ENCODE results near the gene CPT2. TPM values are rescaled to one million over a fixed set of nuclear protein-coding genes. Genes with fewer than 3 reads are reported as not detected.

CPT2 gene
- total and polyA plus RNA-seq, 5 donors from 2014 or later: 11.6 to 35.3 (median 32.2) TPM

DNA sequence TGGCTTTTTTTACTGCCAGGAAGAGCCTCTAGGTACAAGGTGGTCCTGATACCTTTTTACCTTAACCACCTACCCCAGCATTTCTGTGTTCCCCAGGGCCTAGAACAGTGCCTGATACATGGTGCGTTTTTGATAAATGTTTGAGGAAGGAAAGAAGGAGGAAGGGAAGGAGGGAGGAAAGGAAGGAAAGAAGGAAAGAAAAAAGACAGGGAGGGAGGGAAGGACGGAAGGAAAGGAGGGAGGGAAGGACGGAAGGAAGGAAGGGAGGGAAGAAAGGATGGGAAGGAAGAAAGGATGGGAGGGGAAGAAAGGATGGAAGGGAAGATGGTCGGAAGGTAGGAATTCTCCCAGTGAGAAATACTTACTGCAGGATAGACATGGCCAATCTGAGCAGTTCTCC, 53.7 kb downstream of the CPT2 start:
- H3K27ac Mint-ChIP-seq: no peak overlapping the region
- DNase-seq (no peak), ATAC-seq (ENCODE audit: low read depth in 2 of 2) (no peak)
- Histone ChIP-seq H3K36me3 (ENCODE audit: control insufficient read depth, insufficient read depth, low read length) (peaks cover 19% of the 10 kb centered on the region), H3K4me3 (ENCODE audit: low read depth, low read length) (no peak overlapping the region), H3K27ac (ENCODE audit: insufficient read depth, low read length, poor library complexity, severe bottlenecking) (no peak overlapping the region), H3K4me1 (ENCODE audit: control insufficient read depth, insufficient read depth, low read length, poor library complexity, severe bottlenecking) (no peaks in the 10 kb centered on the region), H3K9me3 (ENCODE audit: control insufficient read depth in 2 of 2, low read length in 2 of 2) (no peaks in the 10 kb centered on the region), H3K27me3 (ENCODE audit: control insufficient read depth, insufficient read depth, low read length) (no peaks in the 10 kb centered on the region)
- no peaks in the 10 kb centered on the region for H3K9me3 Mint-ChIP-seq
- no peak overlapping the region for H3K4me3 Mint-ChIP-seq
- peaks cover 22% of the 10 kb centered on the region for H3K36me3 Mint-ChIP-seq
- no peaks in the 10 kb centered on the region for H3K4me1 Mint-ChIP-seq
- no peaks in the 10 kb centered on the region for H3K27me3 Mint-ChIP-seq

- no peak for DNase-seq
- H3K36me3 Mint-ChIP-seq: peaks cover 19% of the 10 kb centered on the region
- no peaks in the 10 kb centered on the region for H3K27me3 Mint-ChIP-seq
- H3K27ac Mint-ChIP-seq: no peak overlapping the region
- no peaks in the 10 kb centered on the region for H3K9me3 Mint-ChIP-seq
- Histone ChIP-seq H3K36me3 (ENCODE audit: control insufficient read depth, insufficient read depth, low read length) (peaks cover 23% of the 10 kb centered on the region), H3K27ac (ENCODE audit: insufficient read depth, low read length, poor library complexity, severe bottlenecking) (no peak overlapping the region), H3K4me1 (ENCODE audit: control insufficient read depth, insufficient read depth, low read length, poor library complexity, severe bottlenecking) (no peaks in the 10 kb centered on the region), H3K9me3 (ENCODE audit: control insufficient read depth in 2 of 2, low read length in 2 of 2) (no peaks in the 10 kb centered on the region), H3K27me3 (ENCODE audit: control insufficient read depth, insufficient read depth, low read length) (no peaks in the 10 kb centered on the region), H3K4me3 (ENCODE audit: low read depth, low read length) (no peak overlapping the region)
- no peak overlapping the region for H3K4me3 Mint-ChIP-seq
- H3K4me1 Mint-ChIP-seq: no peaks in the 10 kb centered on the region
- ATAC-seq (ENCODE audit: low read depth in 2 of 2): no peak
Measured at GRCh38 chr1:53254011-53254640, 57.5 kb downstream of the CPT2 start.

- Histone ChIP-seq H3K27me3 (ENCODE audit: control insufficient read depth, insufficient read depth, low read length) (no peaks in the 10 kb centered on the region), H3K4me3 (ENCODE audit: low read depth, low read length) (no peak overlapping the region), H3K36me3 (ENCODE audit: control insufficient read depth, insufficient read depth, low read length) (peaks cover 26% of the 10 kb centered on the region), H3K4me1 (ENCODE audit: control insufficient read depth, insufficient read depth, low read length, poor library complexity, severe bottlenecking) (no peaks in the 10 kb centered on the region), H3K27ac (ENCODE audit: insufficient read depth, low read length, poor library complexity, severe bottlenecking) (no peak overlapping the region), H3K9me3 (ENCODE audit: control insufficient read depth in 2 of 2, low read length in 2 of 2) (no peaks in the 10 kb centered on the region)
- peaks cover 14% of the 10 kb centered on the region for H3K36me3 Mint-ChIP-seq
- no peaks in the 10 kb centered on the region for H3K4me1 Mint-ChIP-seq
- no peaks in the 10 kb centered on the region for H3K9me3 Mint-ChIP-seq
- ATAC-seq (ENCODE audit: low read depth in 2 of 2) (no peak), DNase-seq (no peak)
- H3K4me3 Mint-ChIP-seq: no peak overlapping the region
- no peak overlapping the region for H3K27ac Mint-ChIP-seq
- no peaks in the 10 kb centered on the region for H3K27me3 Mint-ChIP-seq
Measured at GRCh38 chr1:53255031-53255430, 58.4 kb downstream of the CPT2 start.

DNA sequence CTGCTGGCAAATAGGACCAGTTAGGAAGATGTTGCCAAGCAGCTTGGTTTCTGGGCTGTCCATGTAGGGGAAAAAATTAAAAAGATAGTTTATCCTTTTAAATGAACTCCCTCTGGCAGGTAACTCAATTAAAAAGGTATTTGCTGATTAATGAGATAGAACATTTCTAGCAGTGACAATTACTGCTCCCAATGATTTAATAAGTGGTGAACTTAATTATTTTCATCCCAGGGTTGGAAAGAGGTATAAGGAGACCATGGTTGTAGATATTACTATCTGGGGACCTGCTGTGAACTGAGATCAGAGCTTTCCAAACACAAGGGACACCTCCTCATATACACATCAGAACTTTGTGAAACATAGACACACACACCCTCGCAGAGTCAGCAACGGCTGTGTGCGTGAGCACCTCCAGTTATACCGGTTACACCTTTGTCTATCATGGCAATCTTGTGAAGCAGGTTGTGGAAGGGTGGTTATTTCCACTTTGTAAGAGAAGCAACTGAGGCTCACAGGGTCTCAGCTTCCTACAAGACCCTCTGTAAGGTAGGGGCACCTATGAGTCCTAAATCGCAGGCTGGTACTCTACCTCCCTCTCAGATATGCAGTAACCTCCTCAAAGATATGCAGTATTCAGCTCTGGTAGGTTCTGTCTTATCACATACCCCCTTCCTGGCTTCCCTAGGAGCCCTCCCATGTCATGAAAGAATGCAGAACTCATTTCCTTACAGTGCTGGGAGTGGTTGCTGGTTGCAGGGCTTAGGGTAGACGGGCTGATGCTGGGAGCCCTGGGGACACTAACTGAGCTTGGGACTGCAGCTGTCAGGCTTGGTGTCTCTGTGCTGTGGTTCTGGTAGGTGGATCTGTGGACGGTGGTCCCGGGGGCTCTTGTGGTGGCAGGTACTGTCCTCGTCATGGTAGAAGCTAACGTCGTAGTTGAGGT, 60.2 kb downstream of the CPT2 start:
- H3K36me3 ChIP-seq (ENCODE audit: control insufficient read depth, insufficient read depth, low read length): peaks cover 36% of the 10 kb centered on the region
- no peak overlapping the region for H3K4me3 ChIP-seq (ENCODE audit: low read depth, low read length)
- no peaks in the 10 kb centered on the region for H3K27me3 ChIP-seq (ENCODE audit: control insufficient read depth, insufficient read depth, low read length)
- H3K27me3 Mint-ChIP-seq: no peaks in the 10 kb centered on the region
- no peak overlapping the region for H3K4me3 Mint-ChIP-seq
- peaks cover 7% of the 10 kb centered on the region for H3K36me3 Mint-ChIP-seq
- no peaks in the 10 kb centered on the region for H3K9me3 ChIP-seq (ENCODE audit: control insufficient read depth in 2 of 2, low read length in 2 of 2)
- H3K4me1 ChIP-seq (ENCODE audit: control insufficient read depth, insufficient read depth, low read length, poor library complexity, severe bottlenecking): no peaks in the 10 kb centered on the region
- ATAC-seq (ENCODE audit: low read depth in 2 of 2) (no peak), DNase-seq (no peak)
- H3K27ac ChIP-seq (ENCODE audit: insufficient read depth, low read length, poor library complexity, severe bottlenecking): no peak overlapping the region
- H3K27ac Mint-ChIP-seq: peak overlapping the region in 1 of 3 donors; percentile 28
- no peaks in the 10 kb centered on the region for H3K4me1 Mint-ChIP-seq
- no peaks in the 10 kb centered on the region for H3K9me3 Mint-ChIP-seq

DNA sequence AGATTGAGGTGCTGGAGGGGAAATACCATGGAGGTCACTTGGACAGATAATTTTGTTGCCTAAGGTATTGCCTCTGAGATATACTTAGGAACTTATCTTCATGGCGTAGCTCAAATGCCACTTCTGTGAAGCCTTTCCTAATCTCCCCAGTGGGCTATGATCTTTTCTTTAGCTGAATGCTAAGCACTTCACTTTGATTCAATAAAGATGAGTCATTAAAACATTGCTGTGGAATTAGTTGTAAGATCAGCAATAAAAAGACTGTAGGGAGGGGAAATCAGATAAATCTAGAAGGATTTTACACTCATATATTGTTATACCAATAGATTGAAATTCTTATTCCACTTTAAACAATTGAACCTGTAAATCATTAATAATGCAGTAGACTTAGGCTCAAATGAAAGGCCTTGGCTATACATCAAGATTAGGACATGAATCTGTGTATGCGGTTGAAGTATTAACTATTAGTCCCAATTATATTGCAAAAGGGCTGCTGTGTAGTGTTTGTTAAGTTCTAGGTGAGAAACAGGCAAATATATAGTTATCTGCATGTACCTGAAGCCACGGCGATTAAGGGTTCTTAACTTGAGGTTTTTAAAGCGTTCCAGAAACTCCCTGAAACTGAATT, 60.9 kb downstream of the CPT2 start:
- Mint-ChIP-seq H3K27ac (no peak overlapping the region), H3K4me1 (no peaks in the 10 kb centered on the region), H3K36me3 (peaks cover 7% of the 10 kb centered on the region), H3K9me3 (no peaks in the 10 kb centered on the region), H3K4me3 (no peak overlapping the region), H3K27me3 (no peaks in the 10 kb centered on the region)
- Histone ChIP-seq H3K36me3 (ENCODE audit: control insufficient read depth, insufficient read depth, low read length) (peaks cover 43% of the 10 kb centered on the region), H3K27me3 (ENCODE audit: control insufficient read depth, insufficient read depth, low read length) (no peaks in the 10 kb centered on the region), H3K27ac (ENCODE audit: insufficient read depth, low read length, poor library complexity, severe bottlenecking) (no peak overlapping the region), H3K9me3 (ENCODE audit: control insufficient read depth in 2 of 2, low read length in 2 of 2) (no peaks in the 10 kb centered on the region), H3K4me1 (ENCODE audit: control insufficient read depth, insufficient read depth, low read length, poor library complexity, severe bottlenecking) (no peaks in the 10 kb centered on the region), H3K4me3 (ENCODE audit: low read depth, low read length) (no peak overlapping the region)
- ATAC-seq (ENCODE audit: low read depth in 2 of 2) (no peak), DNase-seq (no peak)

GRCh38 chr1:53258216-53258615, 61.6 kb downstream of the CPT2 start:
- Histone ChIP-seq H3K9me3 (ENCODE audit: control insufficient read depth in 2 of 2, low read length in 2 of 2) (no peaks in the 10 kb centered on the region), H3K36me3 (ENCODE audit: control insufficient read depth, insufficient read depth, low read length) (peaks cover 49% of the 10 kb centered on the region), H3K27me3 (ENCODE audit: control insufficient read depth, insufficient read depth, low read length) (no peaks in the 10 kb centered on the region), H3K4me3 (ENCODE audit: low read depth, low read length) (no peak overlapping the region), H3K27ac (ENCODE audit: insufficient read depth, low read length, poor library complexity, severe bottlenecking) (no peak overlapping the region), H3K4me1 (ENCODE audit: control insufficient read depth, insufficient read depth, low read length, poor library complexity, severe bottlenecking) (no peaks in the 10 kb centered on the region)
- H3K4me3 Mint-ChIP-seq: no peak overlapping the region
- ATAC-seq (ENCODE audit: low read depth in 2 of 2) (peak in 1 of 2 donors; percentile 8), DNase-seq (no peak)
- peaks cover 7% of the 10 kb centered on the region for H3K36me3 Mint-ChIP-seq
- no peaks in the 10 kb centered on the region for H3K9me3 Mint-ChIP-seq
- no peak overlapping the region for H3K27ac Mint-ChIP-seq
- H3K4me1 Mint-ChIP-seq: no peaks in the 10 kb centered on the region
- no peaks in the 10 kb centered on the region for H3K27me3 Mint-ChIP-seq

DNA sequence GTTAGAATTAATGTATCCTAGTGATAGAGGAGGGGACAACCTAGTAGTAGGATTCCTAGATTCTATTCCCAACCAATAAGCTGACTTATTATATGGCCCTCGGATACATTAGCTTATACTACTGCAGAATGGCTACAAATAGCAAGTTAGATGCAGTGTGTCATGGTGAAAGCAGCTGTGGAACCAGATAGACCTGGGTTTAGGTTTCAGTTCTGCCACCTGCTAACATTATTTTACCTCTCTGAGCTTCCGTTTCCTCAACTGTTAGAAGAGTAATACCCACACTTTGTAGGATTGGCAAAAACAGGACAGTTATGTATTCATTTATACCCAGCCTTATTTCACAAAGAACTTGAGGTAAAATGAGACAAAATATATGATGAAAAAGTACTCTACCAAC, 63.3 kb downstream of the CPT2 start:
- Histone ChIP-seq H3K4me3 (ENCODE audit: low read depth, low read length) (no peak overlapping the region), H3K36me3 (ENCODE audit: control insufficient read depth, insufficient read depth, low read length) (peaks cover 54% of the 10 kb centered on the region), H3K27ac (ENCODE audit: insufficient read depth, low read length, poor library complexity, severe bottlenecking) (no peak overlapping the region), H3K4me1 (ENCODE audit: control insufficient read depth, insufficient read depth, low read length, poor library complexity, severe bottlenecking) (no peaks in the 10 kb centered on the region), H3K9me3 (ENCODE audit: control insufficient read depth in 2 of 2, low read length in 2 of 2) (no peaks in the 10 kb centered on the region), H3K27me3 (ENCODE audit: control insufficient read depth, insufficient read depth, low read length) (no peaks in the 10 kb centered on the region)
- Mint-ChIP-seq H3K27me3 (no peaks in the 10 kb centered on the region), H3K27ac (no peak overlapping the region), H3K4me1 (no peaks in the 10 kb centered on the region), H3K9me3 (no peaks in the 10 kb centered on the region), H3K4me3 (no peak overlapping the region), H3K36me3 (peaks cover 17% of the 10 kb centered on the region)
- ATAC-seq (ENCODE audit: low read depth in 2 of 2) (no peak), DNase-seq (no peak)

Data from CD4-positive, CD25-positive, alpha-beta regulatory T cell (primary cell).